Activated B cell treated with CpG ODN at 0.5 μM for 24 hours (primary cell): ENCODE measurements around the gene TRNT1. TPM values are rescaled to one million over a fixed set of nuclear protein-coding genes. Genes with fewer than 3 reads are reported as not detected.

Experiments used
- ATAC-seq: fragments of 200-7000 bp; cut with Tn5 transposase; one replicate; pipeline ENCODE4 v1.10.0; 2021; ENCODE audit warnings: low read depth, mild to moderate bottlenecking, moderate library complexity
- CTCF ChIA-PET: fragments of 350-600 bp; sonication (Branson Sonifier 250); formaldehyde crosslinking; loops from one replicate; lab custom pipeline; 2021; ENCODE audit warnings: antibody characterized with exemption; lab: Charles Lee
- POLR2A ChIA-PET: fragments of 350-600 bp; sonication (Branson Sonifier 250); formaldehyde crosslinking; loops from one replicate; lab custom pipeline; 2021; ENCODE audit warnings: antibody characterized with exemption; lab: Charles Lee
- DNase-seq: peaks from one replicate; pipeline ENCODE4 v3.0.0; 2022
- H3K27ac Mint-ChIP-seq: one replicate; pipeline ENCODE4 v1.8.0; 2020; ENCODE audit warnings: mixed read lengths
- H3K27me3 Mint-ChIP-seq: one replicate; pipeline ENCODE4 v1.8.0; 2021; ENCODE audit warnings: mixed read lengths
- H3K36me3 Mint-ChIP-seq: one replicate; pipeline ENCODE4 v1.8.0; 2021; ENCODE audit warnings: low read depth, mixed read lengths
- H3K4me1 Mint-ChIP-seq: one replicate; pipeline ENCODE4 v1.8.0; 2021; ENCODE audit warnings: mixed read lengths
- H3K4me3 Mint-ChIP-seq: one replicate; pipeline ENCODE4 v1.8.0; 2020; ENCODE audit warnings: mild to moderate bottlenecking, mixed read lengths
- H3K9me3 Mint-ChIP-seq: one replicate; pipeline ENCODE4 v1.8.0; 2020; ENCODE audit warnings: mixed read lengths
- intact Hi-C: fragments of 100-400 bp; cut with micrococcal nuclease; formaldehyde crosslinking; loops from one replicate; pipeline ENCODE4 v1.15.1; 2024
- total RNA-seq: library from RNA; stranded (reverse); gene quantifications from 2 replicates; pipeline ENCODE4 v1.2.3, GENCODE V29; 2022
- TF ChIP-seq, protein P1 (sequence below): fragments of 200-600 bp; IDR thresholded peaks from one replicate; pipeline ENCODE4 v1.8.0; 2022; ENCODE audit warnings: antibody characterized with exemption, mild to moderate bottlenecking

Gene TRNT1
- total RNA-seq, 1 donor from 2014 or later: 51.3 TPM

DNA sequence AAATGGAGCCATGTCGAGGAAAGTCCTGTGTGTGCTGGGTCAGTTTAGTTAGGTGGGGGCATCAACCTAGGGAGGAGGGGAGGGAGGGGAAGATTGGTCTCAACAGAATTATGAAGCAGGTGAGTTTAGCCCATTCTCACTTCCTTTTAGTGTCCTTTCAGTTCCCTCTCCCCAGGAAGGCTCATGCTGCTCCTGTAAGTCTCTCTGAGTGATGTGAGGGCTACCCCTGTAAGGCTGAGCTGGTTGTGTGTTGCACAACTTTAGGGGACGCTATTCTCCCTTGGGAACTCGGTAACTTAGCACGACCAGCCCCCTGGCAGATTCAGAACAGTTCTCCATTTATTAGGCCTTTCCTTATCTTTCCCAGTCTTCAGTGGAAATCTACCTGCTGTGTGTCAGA, 37.7 kb upstream of the TRNT1 start:
- POLR2A ChIA-PET: interaction anchor here (0.8 kb wide), 1 partner anchor 9 kb away, joined by 3 read pairs; no protein-coding TSS in a partner anchor
- ATAC-seq: peak; percentile 98
- Mint-ChIP-seq H3K27ac (peak overlapping the region; percentile 63), H3K4me1 (peaks cover 20% of the 10 kb centered on the region), H3K27me3 (peaks cover 1% of the 10 kb centered on the region), H3K36me3 (no peaks in the 10 kb centered on the region), H3K4me3 (no peak overlapping the region), H3K9me3 (no peaks in the 10 kb centered on the region)
- CTCF ChIA-PET: interaction anchor here (1.3 kb wide), 1 partner anchor 9 kb away, joined by 4 read pairs; no protein-coding TSS in a partner anchor
- DNase-seq: no peak
- TF ChIP-seq, protein P1, sequence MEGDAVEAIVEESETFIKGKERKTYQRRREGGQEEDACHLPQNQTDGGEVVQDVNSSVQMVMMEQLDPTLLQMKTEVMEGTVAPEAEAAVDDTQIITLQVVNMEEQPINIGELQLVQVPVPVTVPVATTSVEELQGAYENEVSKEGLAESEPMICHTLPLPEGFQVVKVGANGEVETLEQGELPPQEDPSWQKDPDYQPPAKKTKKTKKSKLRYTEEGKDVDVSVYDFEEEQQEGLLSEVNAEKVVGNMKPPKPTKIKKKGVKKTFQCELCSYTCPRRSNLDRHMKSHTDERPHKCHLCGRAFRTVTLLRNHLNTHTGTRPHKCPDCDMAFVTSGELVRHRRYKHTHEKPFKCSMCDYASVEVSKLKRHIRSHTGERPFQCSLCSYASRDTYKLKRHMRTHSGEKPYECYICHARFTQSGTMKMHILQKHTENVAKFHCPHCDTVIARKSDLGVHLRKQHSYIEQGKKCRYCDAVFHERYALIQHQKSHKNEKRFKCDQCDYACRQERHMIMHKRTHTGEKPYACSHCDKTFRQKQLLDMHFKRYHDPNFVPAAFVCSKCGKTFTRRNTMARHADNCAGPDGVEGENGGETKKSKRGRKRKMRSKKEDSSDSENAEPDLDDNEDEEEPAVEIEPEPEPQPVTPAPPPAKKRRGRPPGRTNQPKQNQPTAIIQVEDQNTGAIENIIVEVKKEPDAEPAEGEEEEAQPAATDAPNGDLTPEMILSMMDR: no peak
- intact Hi-C loops: loop anchor here (1.0 to 5.0 kb wide), 3 partner anchors 22 to 83 kb away; partner anchors contain the start of gene IL5RA

DNA sequence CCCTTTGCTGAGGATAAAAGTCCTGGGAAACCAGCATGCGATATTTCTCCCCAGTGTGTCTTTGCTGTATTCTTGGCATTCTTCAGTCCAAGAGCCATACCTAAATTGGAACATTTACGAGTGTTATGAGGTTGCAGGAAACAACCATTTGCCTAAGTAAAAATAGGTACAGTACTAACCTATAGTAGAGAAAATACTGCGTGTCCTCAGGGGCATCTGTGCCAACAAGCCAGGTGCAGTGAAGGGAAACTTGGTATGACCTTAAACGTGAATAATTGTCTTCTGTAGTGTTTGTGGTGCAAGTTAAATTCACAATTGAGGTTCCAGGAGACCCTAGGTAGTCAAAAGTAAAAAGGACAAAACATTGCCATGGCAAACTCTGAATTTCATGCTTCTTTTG, 28.8 kb upstream of the TRNT1 start:
- no peak for DNase-seq
- ChIA-PET CTCF (no interaction called here), POLR2A (no interaction called here)
- Mint-ChIP-seq H3K4me1 (peaks cover 11% of the 10 kb centered on the region), H3K9me3 (no peaks in the 10 kb centered on the region), H3K27ac (no peak overlapping the region), H3K36me3 (no peaks in the 10 kb centered on the region), H3K4me3 (no peak overlapping the region), H3K27me3 (peaks cover 5% of the 10 kb centered on the region)
- TF ChIP-seq, protein P1: no peak
- ATAC-seq: no peak
- intact Hi-C loops: no loop called here

DNA sequence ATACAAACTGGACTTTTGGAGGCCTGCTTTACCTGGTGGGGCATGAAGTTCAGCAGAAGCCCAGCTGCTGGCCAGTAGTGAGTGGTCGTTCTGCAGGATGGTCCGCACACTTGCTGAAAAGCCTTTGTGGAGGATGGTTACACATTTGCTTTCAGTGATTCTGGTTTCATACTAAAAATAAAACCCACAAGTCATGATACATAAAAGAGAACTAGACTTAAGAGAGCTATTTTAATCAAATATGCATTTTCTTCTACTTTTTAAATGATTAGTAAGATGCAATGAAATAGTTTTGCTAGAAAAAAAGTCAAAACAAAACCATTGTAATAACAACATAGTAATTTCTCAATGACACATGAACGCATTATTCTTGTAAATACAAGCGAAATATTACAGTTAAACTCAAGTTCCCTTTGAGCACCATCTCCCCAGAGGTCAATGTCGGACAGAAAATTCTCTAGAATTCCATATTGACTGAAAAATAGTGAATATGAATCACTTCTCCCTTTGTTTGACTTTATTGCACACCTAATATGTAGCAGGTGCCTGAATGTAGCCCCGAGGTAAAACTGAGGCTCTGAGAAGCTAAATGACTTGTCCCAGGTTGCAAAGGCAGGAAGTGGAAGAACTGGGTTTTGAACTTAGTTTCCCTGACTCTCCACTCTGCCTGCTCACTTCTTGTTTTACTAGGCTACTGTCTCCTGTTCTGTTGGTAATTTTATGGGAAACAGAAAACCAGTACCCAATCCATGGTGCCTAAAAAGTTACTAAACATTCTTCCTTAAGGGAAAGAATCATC, 24.9 kb upstream of the TRNT1 start:
- TF ChIP-seq, protein P1: no peak
- ATAC-seq (no peak), DNase-seq (no peak)
- intact Hi-C loops: no loop called here
- Mint-ChIP-seq H3K27me3 (peaks cover 4% of the 10 kb centered on the region), H3K36me3 (no peaks in the 10 kb centered on the region), H3K9me3 (no peaks in the 10 kb centered on the region), H3K27ac (no peak overlapping the region), H3K4me1 (peaks cover 20% of the 10 kb centered on the region), H3K4me3 (no peak overlapping the region)
- ChIA-PET POLR2A (interaction anchor here (0.6 kb wide), 1 partner anchor 48 kb away, joined by 3 read pairs; no protein-coding TSS in a partner anchor), CTCF (no interaction called here)

DNA sequence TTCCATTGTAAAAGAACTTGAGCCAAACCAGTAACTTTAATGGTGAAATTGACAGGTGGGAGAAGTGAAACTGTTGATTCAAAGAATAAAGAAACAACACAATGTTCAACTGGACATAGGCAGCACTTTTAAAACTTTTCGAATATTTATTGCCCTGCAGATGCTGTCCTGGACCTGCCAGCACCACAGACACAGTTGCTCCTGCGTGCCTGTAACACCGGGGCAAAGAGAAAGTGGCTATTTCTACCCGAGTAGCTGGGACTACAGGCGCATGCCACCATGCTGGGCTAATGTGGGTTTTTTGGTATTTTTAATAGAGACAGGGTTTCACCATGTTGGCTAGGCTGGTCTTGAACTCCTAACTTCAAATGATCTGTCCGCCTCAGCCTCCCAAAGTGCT, 24.0 kb upstream of the TRNT1 start:
- Mint-ChIP-seq H3K27me3 (peaks cover 4% of the 10 kb centered on the region), H3K36me3 (no peaks in the 10 kb centered on the region), H3K4me1 (peaks cover 22% of the 10 kb centered on the region), H3K4me3 (no peak overlapping the region), H3K27ac (no peak overlapping the region), H3K9me3 (no peaks in the 10 kb centered on the region)
- intact Hi-C loops: no loop called here
- POLR2A ChIA-PET: no interaction called here
- DNase-seq: no peak
- CTCF ChIA-PET: no interaction called here
- TF ChIP-seq, protein P1: no peak
- ATAC-seq: no peak

DNA sequence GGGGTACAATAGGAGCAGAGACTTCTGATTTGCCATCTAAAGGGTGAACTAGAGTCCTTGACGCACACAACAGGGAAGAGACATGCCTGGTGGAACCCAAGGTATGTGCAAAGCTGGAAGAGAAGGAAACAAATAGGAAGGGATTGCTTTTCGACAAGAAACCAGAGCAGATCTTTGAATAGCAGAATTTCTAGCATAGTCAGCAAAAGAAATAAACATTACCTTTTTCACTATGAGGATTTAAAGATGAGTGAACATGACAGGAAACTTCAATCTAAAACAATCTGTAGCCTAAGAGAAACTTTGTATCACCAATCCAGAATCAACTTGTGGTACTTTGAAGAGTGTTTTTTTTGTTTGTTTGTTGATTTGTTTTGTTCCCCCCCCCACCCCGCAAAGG, 21.5 kb upstream of the TRNT1 start:
- H3K9me3 Mint-ChIP-seq: no peaks in the 10 kb centered on the region
- peaks cover 4% of the 10 kb centered on the region for H3K27me3 Mint-ChIP-seq
- ChIA-PET POLR2A (no interaction called here), CTCF (no interaction called here)
- H3K36me3 Mint-ChIP-seq: no peaks in the 10 kb centered on the region
- DNase-seq (no peak), ATAC-seq (no peak)
- no peak overlapping the region for H3K4me3 Mint-ChIP-seq
- no peak overlapping the region for H3K27ac Mint-ChIP-seq
- H3K4me1 Mint-ChIP-seq: peaks cover 34% of the 10 kb centered on the region
- intact Hi-C loops: no loop called here
- TF ChIP-seq, protein P1: no peak
